SK-N-SH treated with all-trans-retinoic acid at 6 μM for 48 hours (cell line): ENCODE data around the gene LCNL1.

Source experiments
- RARB ChIP-seq: fragments of 250-450 bp; sonication (Bioruptor Pico); IDR thresholded peaks from 2 replicates; pipeline ENCODE4 v1.8.0; 2021; ENCODE audit warnings: mild to moderate bottlenecking, moderate library complexity
- ZNF8 ChIP-seq: fragments of 450-650 bp; formaldehyde crosslinking; IDR thresholded peaks from 2 replicates; pipeline ENCODE4 v1.5.0; 2020; ENCODE audit warnings: mild to moderate bottlenecking, moderate library complexity
- TF ChIP-seq, protein P1 (sequence below): fragments of 250-450 bp; sonication (Bioruptor Pico); IDR thresholded peaks from 2 replicates; pipeline ENCODE4 v1.5.0; 2020; ENCODE audit warnings: mild to moderate bottlenecking, moderate library complexity

DNA sequence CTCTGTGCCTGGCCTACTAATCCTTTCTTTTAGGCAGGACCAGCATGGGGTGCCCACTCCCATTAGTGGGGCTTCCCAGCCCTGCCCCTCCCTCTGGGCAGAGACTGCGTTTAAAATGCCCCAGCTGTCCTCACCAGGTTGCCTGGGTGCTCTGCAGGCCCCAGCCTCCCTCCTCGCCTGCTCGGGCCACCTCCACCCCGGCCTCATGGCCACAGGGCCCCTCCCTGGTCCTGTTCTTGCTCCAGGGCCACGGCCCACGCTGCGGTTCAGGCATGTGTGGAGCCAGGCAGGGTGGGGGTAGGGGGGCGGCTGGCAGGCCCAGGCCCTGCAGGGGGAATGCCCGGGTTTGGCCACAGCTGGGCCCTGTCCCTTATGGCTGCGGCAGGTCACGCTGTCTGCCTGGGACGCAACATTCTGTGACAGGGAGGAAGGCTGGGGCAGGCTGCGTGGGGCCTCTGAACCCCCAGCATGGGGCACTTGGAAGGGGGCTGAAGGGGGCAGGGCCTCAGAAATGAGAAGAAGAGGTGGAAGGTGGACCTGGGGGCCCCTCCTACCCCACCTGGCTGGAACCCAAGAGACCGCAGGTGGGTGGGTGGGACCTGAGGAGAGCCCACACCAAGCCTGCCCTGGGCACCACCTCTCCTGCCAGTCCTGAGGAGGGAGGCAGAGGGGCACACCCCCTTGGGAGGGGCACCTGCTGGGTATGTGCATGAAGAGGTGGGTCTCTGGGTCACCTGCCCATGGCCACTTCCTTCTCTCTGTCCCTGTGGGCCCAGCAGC lies 31.1 kb upstream of the LCNL1 start, which contains the start of gene LCN12:
- TF ChIP-seq RARB (CRISPR knock-in tag) (no peak), ZNF8 (CRISPR knock-in tag) (no peak)
- TF ChIP-seq, protein P1, sequence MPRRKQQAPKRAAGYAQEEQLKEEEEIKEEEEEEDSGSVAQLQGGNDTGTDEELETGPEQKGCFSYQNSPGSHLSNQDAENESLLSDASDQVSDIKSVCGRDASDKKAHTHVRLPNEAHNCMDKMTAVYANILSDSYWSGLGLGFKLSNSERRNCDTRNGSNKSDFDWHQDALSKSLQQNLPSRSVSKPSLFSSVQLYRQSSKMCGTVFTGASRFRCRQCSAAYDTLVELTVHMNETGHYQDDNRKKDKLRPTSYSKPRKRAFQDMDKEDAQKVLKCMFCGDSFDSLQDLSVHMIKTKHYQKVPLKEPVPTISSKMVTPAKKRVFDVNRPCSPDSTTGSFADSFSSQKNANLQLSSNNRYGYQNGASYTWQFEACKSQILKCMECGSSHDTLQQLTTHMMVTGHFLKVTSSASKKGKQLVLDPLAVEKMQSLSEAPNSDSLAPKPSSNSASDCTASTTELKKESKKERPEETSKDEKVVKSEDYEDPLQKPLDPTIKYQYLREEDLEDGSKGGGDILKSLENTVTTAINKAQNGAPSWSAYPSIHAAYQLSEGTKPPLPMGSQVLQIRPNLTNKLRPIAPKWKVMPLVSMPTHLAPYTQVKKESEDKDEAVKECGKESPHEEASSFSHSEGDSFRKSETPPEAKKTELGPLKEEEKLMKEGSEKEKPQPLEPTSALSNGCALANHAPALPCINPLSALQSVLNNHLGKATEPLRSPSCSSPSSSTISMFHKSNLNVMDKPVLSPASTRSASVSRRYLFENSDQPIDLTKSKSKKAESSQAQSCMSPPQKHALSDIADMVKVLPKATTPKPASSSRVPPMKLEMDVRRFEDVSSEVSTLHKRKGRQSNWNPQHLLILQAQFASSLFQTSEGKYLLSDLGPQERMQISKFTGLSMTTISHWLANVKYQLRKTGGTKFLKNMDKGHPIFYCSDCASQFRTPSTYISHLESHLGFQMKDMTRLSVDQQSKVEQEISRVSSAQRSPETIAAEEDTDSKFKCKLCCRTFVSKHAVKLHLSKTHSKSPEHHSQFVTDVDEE (CRISPR knock-in tag), result no peak
